VCaP (cell line): ENCODE measurements around the gene RAD50.

Source experiments
- H3K27ac ChIP-seq: fragments of 450-650 bp; 2 replicates; pipeline ENCODE4 v1.5.1; 2017
- CTCF ChIP-seq: fragments of 450-650 bp; conservative IDR thresholded peaks from 2 replicates; pipeline ENCODE4 v1.5.1; 2017; ENCODE audit warnings: mild to moderate bottlenecking, moderate library complexity

RAD50 gene

GRCh38 chr5:132665574-132666080 lies 108.8 kb downstream of the RAD50 start:
- TF ChIP-seq CTCF, result no peak
- no peak overlapping the region for H3K27ac ChIP-seq

- TF ChIP-seq CTCF, result no peak
- H3K27ac ChIP-seq, result no peak overlapping the region
These were observed 109.7 kb downstream of the RAD50 start for GRCh38 chr5:132666310-132667123.

- no peak overlapping the region for H3K27ac ChIP-seq
- no peak for TF ChIP-seq CTCF
These were observed 110.5 kb downstream of the RAD50 start for GRCh38 chr5:132667309-132667708.

- H3K27ac ChIP-seq, result no peak overlapping the region
- TF ChIP-seq CTCF, result no peak
These were observed 111.3 kb downstream of the RAD50 start for GRCh38 chr5:132667761-132668705.

- H3K27ac ChIP-seq, result no peak overlapping the region
- no peak for TF ChIP-seq CTCF
These were observed 112.1 kb downstream of the RAD50 start for GRCh38 chr5:132668706-132669454.

- no peak for TF ChIP-seq CTCF
- H3K27ac ChIP-seq, result no peak overlapping the region
These were observed 112.7 kb downstream of the RAD50 start for GRCh38 chr5:132669455-132669820.
